ENCODE data around the gene AKAP8L.

Gene AKAP8L

GRCh38 chr19:15443325-15443724 is 24.5 kb upstream of the AKAP8L start:
- no peak for DNase-seq (ENCODE audit: low read depth)
- H3K4me3 ChIP-seq (ENCODE audit: low read depth, low read length) = no peak overlapping the region
- TF ChIP-seq CTCF (conservative IDR thresholded peaks at IDR 0.05; ENCODE audit: low read depth, low read length) = no peak

GRCh38 chr19:15442142-15442920 is 23.5 kb upstream of the AKAP8L start:
- TF ChIP-seq CTCF (conservative IDR thresholded peaks at IDR 0.05; ENCODE audit: low read depth, low read length) = no peak
- no peak for DNase-seq (ENCODE audit: low read depth)
- H3K4me3 ChIP-seq (ENCODE audit: low read depth, low read length) = no peak overlapping the region

GRCh38 chr19:15441317-15441716 is 22.5 kb upstream of the AKAP8L start:
- DNase-seq (ENCODE audit: low read depth) = no peak
- TF ChIP-seq CTCF (conservative IDR thresholded peaks at IDR 0.05; ENCODE audit: low read depth, low read length) = no peak
- no peak overlapping the region for H3K4me3 ChIP-seq (ENCODE audit: low read depth, low read length)

- no peak overlapping the region for H3K4me3 ChIP-seq (ENCODE audit: low read depth, low read length)
- TF ChIP-seq CTCF (conservative IDR thresholded peaks at IDR 0.05; ENCODE audit: low read depth, low read length) = no peak
- DNase-seq (ENCODE audit: low read depth) = no peak
Observed at GRCh38 chr19:15439821-15440641, 21.2 kb upstream of the AKAP8L start.

- DNase-seq (ENCODE audit: low read depth) = no peak
- no peak overlapping the region for H3K4me3 ChIP-seq (ENCODE audit: low read depth, low read length)
- no peak for TF ChIP-seq CTCF (conservative IDR thresholded peaks at IDR 0.05; ENCODE audit: low read depth, low read length)
Observed at GRCh38 chr19:15439078-15439799, 20.5 kb upstream of the AKAP8L start.

GRCh38 chr19:15438577-15438976 is 19.8 kb upstream of the AKAP8L start:
- H3K4me3 ChIP-seq (ENCODE audit: low read depth, low read length) = no peak overlapping the region
- TF ChIP-seq CTCF (conservative IDR thresholded peaks at IDR 0.05; ENCODE audit: low read depth, low read length) = no peak
- DNase-seq (ENCODE audit: low read depth) = no peak

All from choroid plexus epithelial cell (primary cell).